Parathyroid adenoma (tissue), 2 donors: ENCODE measurements around the gene COX4I2.

Experiments used
- H2AFZ ChIP-seq: fragments of 300-600 bp; sonication (generic); one replicate; pipeline ENCODE4 v1.7.0; 2017; ENCODE audit warnings: antibody characterized with exemption, mild to moderate bottlenecking
- H3K27ac ChIP-seq: fragments of 300-600 bp; sonication (generic); one replicate; pipeline ENCODE4 v1.7.0; 2017
- H3K27me3 ChIP-seq: fragments of 300-600 bp; sonication (generic); one replicate; pipeline ENCODE4 v1.7.0; 2017; ENCODE audit warnings: low read length; ENCODE audit not compliant: control insufficient read depth, insufficient read depth
- H3K36me3 ChIP-seq: fragments of 300-600 bp; sonication (generic); one replicate; pipeline ENCODE4 v1.7.0; 2017; ENCODE audit warnings: low read length; ENCODE audit not compliant: control insufficient read depth, insufficient read depth
- H3K4me1 ChIP-seq: fragments of 300-600 bp; sonication (generic); one replicate; pipeline ENCODE4 v1.7.0; 2017; ENCODE audit warnings: control low read depth
- H3K4me2 ChIP-seq: fragments of 300-600 bp; sonication (generic); one replicate; pipeline ENCODE4 v1.7.0; 2017; ENCODE audit warnings: low read length
- H3K4me3 ChIP-seq: fragments of 300-600 bp; sonication (generic); one replicate; pipeline ENCODE4 v1.7.0; 2017; ENCODE audit warnings: low read depth, low read length
- H3K79me2 ChIP-seq: fragments of 300-600 bp; sonication (generic); one replicate; pipeline ENCODE4 v1.7.0; 2017; ENCODE audit warnings: control low read depth
- H3K9ac ChIP-seq: fragments of 300-600 bp; sonication (generic); one replicate; pipeline ENCODE4 v1.7.0; 2017; ENCODE audit warnings: mild to moderate bottlenecking
- H3K9me3 ChIP-seq: fragments of 300-600 bp; sonication (generic); one replicate; pipeline ENCODE4 v1.7.0; 2017; ENCODE audit warnings: low read length; ENCODE audit not compliant: control insufficient read depth
- CTCF ChIP-seq: fragments of 300-600 bp; sonication (generic); IDR thresholded peaks from one replicate; pipeline ENCODE4 v1.7.0; 2017; ENCODE audit warnings: antibody characterized with exemption, mild to moderate bottlenecking
- donor health status: primary hyperparathyroidism.

COX4I2 gene

GRCh38 chr20:31680286-31681127 is 42.8 kb downstream of the COX4I2 start:
- Histone ChIP-seq H3K4me3 (no peak overlapping the region), H3K4me1 (peaks cover 37% of the 10 kb centered on the region), H3K9me3 (no peaks in the 10 kb centered on the region), H3K79me2 (peaks cover 27% of the 10 kb centered on the region), H3K9ac (no peak overlapping the region), H3K36me3 (no peaks in the 10 kb centered on the region), H3K27me3 (no peaks in the 10 kb centered on the region), H3K27ac (no peak overlapping the region), H2AFZ (no peak overlapping the region), H3K4me2 (no peak overlapping the region)
- TF ChIP-seq CTCF, result no peak

DNA sequence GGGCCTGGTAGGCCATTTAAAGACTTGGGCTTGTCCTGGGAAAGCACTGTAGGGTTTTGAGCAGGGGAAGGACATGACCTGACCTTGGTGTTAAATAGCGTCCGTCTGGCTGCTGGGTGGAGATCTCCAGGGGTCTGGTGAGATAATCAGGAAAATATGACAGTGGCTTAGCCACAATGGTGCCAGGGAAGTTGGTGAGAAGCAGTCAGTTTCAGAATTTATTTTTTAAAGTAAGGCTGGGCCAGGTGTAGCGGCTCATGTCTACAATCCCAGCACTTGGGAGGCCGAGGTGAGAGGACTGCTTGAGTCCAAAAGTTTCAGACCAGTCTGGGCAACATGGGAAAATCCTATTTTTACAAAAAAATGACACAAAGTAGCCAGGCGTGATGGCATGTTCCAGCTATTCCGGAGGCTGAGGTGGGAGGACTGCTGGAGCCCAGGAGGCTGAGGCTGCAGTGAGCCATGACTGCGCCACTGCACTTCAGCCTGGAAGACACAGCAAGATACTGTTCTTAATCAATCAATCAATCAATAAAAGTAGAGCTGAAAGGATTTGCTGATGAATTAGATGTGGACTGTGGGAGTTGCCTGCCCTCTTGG is 43.5 kb downstream of the COX4I2 start:
- peaks cover 24% of the 10 kb centered on the region for H3K79me2 ChIP-seq
- H2AFZ ChIP-seq, result no peak overlapping the region
- H3K27ac ChIP-seq, result no peak overlapping the region
- TF ChIP-seq CTCF, result no peak
- no peaks in the 10 kb centered on the region for H3K36me3 ChIP-seq
- peaks cover 40% of the 10 kb centered on the region for H3K4me1 ChIP-seq
- H3K9me3 ChIP-seq, result no peaks in the 10 kb centered on the region
- no peak overlapping the region for H3K9ac ChIP-seq
- H3K27me3 ChIP-seq, result no peaks in the 10 kb centered on the region
- H3K4me2 ChIP-seq, result no peak overlapping the region
- no peak overlapping the region for H3K4me3 ChIP-seq

GRCh38 chr20:31681769-31682168 is 44.1 kb downstream of the COX4I2 start:
- no peak overlapping the region for H3K4me3 ChIP-seq
- no peaks in the 10 kb centered on the region for H3K27me3 ChIP-seq
- H3K36me3 ChIP-seq, result no peaks in the 10 kb centered on the region
- H3K9me3 ChIP-seq, result no peaks in the 10 kb centered on the region
- H2AFZ ChIP-seq, result no peak overlapping the region
- H3K79me2 ChIP-seq, result peaks cover 21% of the 10 kb centered on the region
- no peak overlapping the region for H3K27ac ChIP-seq
- H3K9ac ChIP-seq, result no peak overlapping the region
- H3K4me2 ChIP-seq, result no peak overlapping the region
- TF ChIP-seq CTCF, result no peak
- H3K4me1 ChIP-seq, result peaks cover 38% of the 10 kb centered on the region

DNA sequence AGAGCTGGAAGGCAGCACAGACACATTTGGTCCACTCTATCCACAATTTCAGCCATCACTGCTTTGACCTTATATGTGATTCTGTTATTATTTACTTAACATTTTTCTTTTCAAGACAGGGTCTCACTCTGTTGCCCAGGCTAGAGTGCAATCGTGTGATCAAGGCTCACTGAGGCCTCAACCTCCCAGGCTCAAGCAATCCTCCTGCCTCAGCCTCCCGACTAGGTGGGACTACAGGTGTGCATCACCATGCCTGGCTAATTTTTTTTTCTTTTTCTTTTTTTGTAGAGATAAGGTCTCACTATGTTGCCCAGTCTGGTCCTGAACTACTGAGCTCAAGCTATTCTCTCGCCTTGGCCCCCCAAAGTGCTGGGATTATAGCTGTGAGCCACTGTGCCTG is 44.6 kb downstream of the COX4I2 start:
- Histone ChIP-seq H3K9me3 (no peaks in the 10 kb centered on the region), H3K9ac (no peak overlapping the region), H3K27ac (no peak overlapping the region), H3K4me3 (no peak overlapping the region), H3K36me3 (no peaks in the 10 kb centered on the region), H3K27me3 (no peaks in the 10 kb centered on the region), H3K79me2 (peaks cover 20% of the 10 kb centered on the region), H3K4me2 (no peak overlapping the region), H2AFZ (no peak overlapping the region), H3K4me1 (peaks cover 36% of the 10 kb centered on the region)
- no peak for TF ChIP-seq CTCF
